Upper lobe of right lung (tissue), 1 donor: Measurements from ENCODE around the gene ACP3. TPM values are rescaled to one million over a fixed set of nuclear protein-coding genes. Genes with fewer than 3 reads are reported as not detected.

Experiments used
- ATAC-seq: fragments of 200-7000 bp; cut with Tn5 transposase; one replicate; pipeline ENCODE4 v1.9.1; 2020; ENCODE audit warnings: mild to moderate bottlenecking, moderate library complexity
- DNase-seq: peaks from one replicate; pipeline ENCODE4 v3.0.0-alpha.2; 2020
- H3K27ac ChIP-seq: fragments of 200-600 bp; one replicate; pipeline ENCODE4 v1.8.0; 2022
- H3K27me3 ChIP-seq: fragments of 200-600 bp; one replicate; pipeline ENCODE4 v1.8.0; 2022; ENCODE audit warnings: mild to moderate bottlenecking
- H3K36me3 ChIP-seq: fragments of 200-600 bp; one replicate; pipeline ENCODE4 v1.8.0; 2022
- H3K4me1 ChIP-seq: fragments of 200-600 bp; one replicate; pipeline ENCODE4 v1.8.0; 2022
- H3K4me3 ChIP-seq: fragments of 200-600 bp; one replicate; pipeline ENCODE4 v1.8.0; 2022; ENCODE audit warnings: mild to moderate bottlenecking
- H3K9me3 ChIP-seq: fragments of 200-600 bp; one replicate; pipeline ENCODE4 v1.8.0; 2022
- intact Hi-C: fragments of 100-400 bp; cut with DNase I; formaldehyde crosslinking; loops from one replicate; pipeline ENCODE4 v1.11.0; 2022
- long read RNA-seq: library from polyadenylated mRNA; unstranded; transcript quantifications from one replicate; pipeline ENCODE4 v2.0.0, GENCODE V29; 2021
- total RNA-seq: library from RNA; stranded (reverse); fragmentation: NEBNext Ultra II Directional; extraction: Animal tissue kit (Norgen Biotek cat#: 25700); gene quantifications from one replicate; pipeline ENCODE4 v1.2.1, GENCODE V29; 2021
- TF ChIP-seq, protein P1 (sequence below): fragments of 200-600 bp; IDR thresholded peaks from one replicate; pipeline ENCODE4 v1.8.0; 2022; ENCODE audit warnings: antibody characterized with exemption
- donor health status: DM: no; HTN: yes; CAD: no; lungs with severe emphysema.

ACP3 gene, protein sequence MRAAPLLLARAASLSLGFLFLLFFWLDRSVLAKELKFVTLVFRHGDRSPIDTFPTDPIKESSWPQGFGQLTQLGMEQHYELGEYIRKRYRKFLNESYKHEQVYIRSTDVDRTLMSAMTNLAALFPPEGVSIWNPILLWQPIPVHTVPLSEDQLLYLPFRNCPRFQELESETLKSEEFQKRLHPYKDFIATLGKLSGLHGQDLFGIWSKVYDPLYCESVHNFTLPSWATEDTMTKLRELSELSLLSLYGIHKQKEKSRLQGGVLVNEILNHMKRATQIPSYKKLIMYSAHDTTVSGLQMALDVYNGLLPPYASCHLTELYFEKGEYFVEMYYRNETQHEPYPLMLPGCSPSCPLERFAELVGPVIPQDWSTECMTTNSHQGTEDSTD
- total RNA-seq = 11.5 TPM
- long read RNA-seq, partial matches to known transcripts = 0 of 5 reads
- long read RNA-seq, other reads (novel, unspliced or antisense) = 2 of 5 reads

DNA sequence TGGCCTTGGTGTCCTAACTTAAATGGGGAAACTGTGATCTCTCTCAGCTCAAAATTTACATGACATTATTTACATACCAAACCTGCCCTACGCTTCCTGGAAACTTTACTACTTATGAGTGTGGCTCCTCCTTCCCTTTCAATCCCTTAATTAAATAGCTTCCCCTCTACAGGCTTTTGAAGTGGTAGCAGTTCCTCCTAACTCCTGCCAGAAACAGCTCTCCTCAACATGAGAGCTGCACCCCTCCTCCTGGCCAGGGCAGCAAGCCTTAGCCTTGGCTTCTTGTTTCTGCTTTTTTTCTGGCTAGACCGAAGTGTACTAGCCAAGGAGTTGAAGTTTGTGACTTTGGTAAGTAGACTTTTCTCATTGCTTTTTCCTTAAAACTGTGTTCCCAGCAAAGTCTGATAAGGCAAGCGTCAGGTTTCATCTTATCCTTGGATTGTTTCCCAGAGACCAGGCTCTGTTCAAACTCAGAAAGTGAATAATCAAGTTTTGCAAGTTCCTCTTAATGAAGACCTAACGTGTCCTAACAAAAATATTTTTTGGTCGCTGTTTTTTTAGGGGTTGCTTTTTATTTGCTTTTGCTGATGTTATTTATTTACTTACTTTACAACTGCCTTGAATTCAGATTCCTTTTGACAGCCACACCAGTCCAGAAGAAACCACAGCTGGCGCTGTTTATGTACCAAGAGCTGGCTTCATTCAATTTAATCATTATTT is at the start of gene ACP3:
TSS of gene ACP3 (plus strand) at position 179 of the 720 bp plus-strand sequence. CDS start at position 229, 50 bp downstream.
- H3K36me3 ChIP-seq = no peaks in the 10 kb centered on the region
- ATAC-seq = peak; percentile 97
- peak within 1 kb of the TSS; percentile 36 for H3K4me3 ChIP-seq
- H3K9me3 ChIP-seq = no peaks in the 10 kb centered on the region
- intact Hi-C loops = no loop called here
- TF ChIP-seq, protein P1, sequence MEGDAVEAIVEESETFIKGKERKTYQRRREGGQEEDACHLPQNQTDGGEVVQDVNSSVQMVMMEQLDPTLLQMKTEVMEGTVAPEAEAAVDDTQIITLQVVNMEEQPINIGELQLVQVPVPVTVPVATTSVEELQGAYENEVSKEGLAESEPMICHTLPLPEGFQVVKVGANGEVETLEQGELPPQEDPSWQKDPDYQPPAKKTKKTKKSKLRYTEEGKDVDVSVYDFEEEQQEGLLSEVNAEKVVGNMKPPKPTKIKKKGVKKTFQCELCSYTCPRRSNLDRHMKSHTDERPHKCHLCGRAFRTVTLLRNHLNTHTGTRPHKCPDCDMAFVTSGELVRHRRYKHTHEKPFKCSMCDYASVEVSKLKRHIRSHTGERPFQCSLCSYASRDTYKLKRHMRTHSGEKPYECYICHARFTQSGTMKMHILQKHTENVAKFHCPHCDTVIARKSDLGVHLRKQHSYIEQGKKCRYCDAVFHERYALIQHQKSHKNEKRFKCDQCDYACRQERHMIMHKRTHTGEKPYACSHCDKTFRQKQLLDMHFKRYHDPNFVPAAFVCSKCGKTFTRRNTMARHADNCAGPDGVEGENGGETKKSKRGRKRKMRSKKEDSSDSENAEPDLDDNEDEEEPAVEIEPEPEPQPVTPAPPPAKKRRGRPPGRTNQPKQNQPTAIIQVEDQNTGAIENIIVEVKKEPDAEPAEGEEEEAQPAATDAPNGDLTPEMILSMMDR = no peak
- H3K27ac ChIP-seq = peak within 1 kb of the TSS; percentile 88
- H3K4me1 ChIP-seq = no peaks in the 10 kb centered on the region
- peak; percentile 75 for DNase-seq
- no peaks in the 10 kb centered on the region for H3K27me3 ChIP-seq

DNA sequence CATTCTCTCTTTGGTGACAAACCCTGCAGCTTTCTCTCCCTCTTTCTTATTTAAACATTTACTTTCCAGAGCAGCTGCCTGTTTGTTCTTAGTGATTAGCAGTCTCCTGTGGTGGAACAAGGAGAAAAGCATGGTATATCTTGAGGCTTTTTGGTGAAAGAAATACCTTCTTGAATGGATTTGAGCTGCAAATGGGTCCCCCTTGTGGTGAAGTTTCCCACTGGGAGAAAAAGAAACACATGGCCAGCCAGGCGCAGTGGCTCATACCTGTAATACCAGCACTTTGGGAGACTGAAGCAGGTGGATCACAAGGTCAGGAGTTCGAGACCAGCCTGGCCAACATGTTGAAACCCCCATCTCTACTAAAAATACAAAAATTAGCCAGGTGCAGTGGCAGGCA is 48.3 kb upstream of the ACP3 start:
- Histone ChIP-seq H3K4me1 (no peaks in the 10 kb centered on the region), H3K4me3 (no peak overlapping the region), H3K27ac (no peak overlapping the region), H3K36me3 (no peaks in the 10 kb centered on the region), H3K9me3 (no peaks in the 10 kb centered on the region), H3K27me3 (no peaks in the 10 kb centered on the region)
- TF ChIP-seq, protein P1 = peak; percentile 37
- intact Hi-C loops = no loop called here
- DNase-seq = no peak
- ATAC-seq = no peak

DNA sequence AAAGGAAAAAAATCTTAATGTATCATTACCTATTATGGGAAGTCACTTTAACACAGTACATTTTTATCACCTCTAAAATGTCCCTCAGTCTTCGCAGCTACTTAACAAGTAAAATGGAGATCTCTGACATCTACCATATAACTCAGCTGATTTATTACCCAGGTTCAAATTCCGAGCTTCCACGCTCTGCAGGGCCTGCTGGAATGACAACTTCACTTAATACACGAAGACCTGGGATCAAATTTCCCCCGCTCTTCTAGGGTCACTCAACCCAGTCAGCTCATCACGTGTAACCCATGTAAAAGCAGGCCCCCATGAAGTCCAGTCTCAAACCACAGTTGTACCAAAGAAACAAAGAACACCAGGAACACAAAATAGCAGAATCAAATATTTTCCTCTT is 44.2 kb upstream of the ACP3 start:
- TF ChIP-seq, protein P1 = no peak

DNA sequence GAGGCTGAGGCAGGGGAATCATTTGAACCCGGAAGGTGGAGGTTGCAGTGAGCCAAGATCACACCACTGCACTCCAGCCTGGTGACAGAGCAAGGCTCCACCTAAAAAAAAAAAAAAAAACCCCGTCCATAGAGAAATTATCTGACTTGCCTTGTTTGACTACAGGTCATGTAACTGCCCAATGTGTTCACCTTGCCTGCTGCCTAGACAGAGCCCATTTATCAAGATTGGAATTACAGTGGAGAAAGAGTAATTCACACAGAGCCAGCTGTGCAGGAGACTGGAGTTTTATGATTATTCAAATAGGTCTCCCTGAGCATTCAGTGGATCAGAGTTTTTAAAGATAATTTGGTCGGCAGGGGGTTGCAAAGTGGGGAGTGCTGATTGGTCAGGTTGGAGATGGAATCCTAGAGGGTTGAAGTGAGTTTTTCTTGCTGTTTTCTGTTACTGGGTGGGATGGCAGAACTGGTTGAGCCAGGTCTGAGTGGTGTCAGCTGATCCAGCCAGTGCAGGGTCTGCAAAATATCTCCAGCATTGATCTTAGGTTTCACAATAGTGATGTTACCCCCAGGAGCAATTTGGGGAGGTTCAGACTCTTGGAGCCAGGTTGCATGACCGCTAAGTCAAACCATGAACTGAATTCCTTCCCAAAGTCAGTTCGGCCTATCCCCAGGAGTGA is 40.8 kb upstream of the ACP3 start:
- no peaks in the 10 kb centered on the region for H3K27me3 ChIP-seq
- H3K27ac ChIP-seq = no peak overlapping the region
- TF ChIP-seq, protein P1 = no peak
- ATAC-seq (no peak), DNase-seq (no peak)
- no peaks in the 10 kb centered on the region for H3K4me1 ChIP-seq
- no peak overlapping the region for H3K4me3 ChIP-seq
- no peaks in the 10 kb centered on the region for H3K9me3 ChIP-seq
- intact Hi-C loops = no loop called here
- no peaks in the 10 kb centered on the region for H3K36me3 ChIP-seq

More for the DNA sequence above, 44.2 kb upstream of the ACP3 start:
- Histone ChIP-seq H3K27ac (no peak overlapping the region), H3K4me3 (no peak overlapping the region), H3K27me3 (no peaks in the 10 kb centered on the region), H3K4me1 (no peaks in the 10 kb centered on the region), H3K36me3 (no peaks in the 10 kb centered on the region), H3K9me3 (no peaks in the 10 kb centered on the region)
- DNase-seq (no peak), ATAC-seq (no peak)
- intact Hi-C loops = no loop called here

GRCh38 chr3:132279030-132279429 is 38.2 kb upstream of the ACP3 start:
- no peak for ATAC-seq
- no peaks in the 10 kb centered on the region for H3K36me3 ChIP-seq
- peaks cover 6% of the 10 kb centered on the region for H3K4me1 ChIP-seq
- TF ChIP-seq, protein P1 = no peak
- intact Hi-C loops = no loop called here
- DNase-seq = no peak
- H3K9me3 ChIP-seq = no peaks in the 10 kb centered on the region
- H3K4me3 ChIP-seq = no peak overlapping the region
- H3K27me3 ChIP-seq = no peaks in the 10 kb centered on the region
- no peak overlapping the region for H3K27ac ChIP-seq
